ENCODE results near the gene FAM221B.

- TF ChIP-seq TARDBP (IDR thresholded peaks at IDR 0.05), result no peak
- TF ChIP-seq SP1 (IDR thresholded peaks at IDR 0.05), result no peak
Observed at GRCh38 chr9:35872505-35872904, 44.0 kb upstream of the FAM221B start.

All from HEK293T (cell line).